ENCODE results near the gene HMCN2.

DNA sequence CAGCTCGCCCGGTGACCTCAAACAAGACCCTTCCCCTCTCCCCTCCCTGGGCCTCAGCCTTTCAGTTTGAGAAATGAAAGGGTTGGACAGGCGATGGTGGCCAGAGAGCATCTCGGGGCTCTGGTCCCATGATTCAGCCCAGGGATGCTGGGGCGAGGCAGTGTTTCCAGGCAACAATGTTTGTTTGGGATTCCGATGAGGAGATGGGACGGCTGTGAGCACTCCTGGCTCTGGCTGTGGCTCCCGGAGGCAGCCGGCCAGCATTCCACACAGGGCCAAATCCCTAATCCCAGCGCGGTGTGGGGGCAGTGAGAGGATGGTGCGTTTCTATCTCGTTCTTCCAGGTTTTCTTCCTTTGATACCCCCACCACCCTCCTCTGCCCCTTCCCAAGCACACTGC, 66.0 kb downstream of the HMCN2 start:
- no peak for TF ChIP-seq SUZ12 (IDR thresholded peaks at IDR 0.05; ENCODE audit: extremely low read depth, insufficient read depth, insufficient read length)
- TF ChIP-seq ZNF274 (IDR thresholded peaks at IDR 0.05; ENCODE audit: low read depth, low read length): no peak
- no peak for TF ChIP-seq YY1 (IDR thresholded peaks at IDR 0.05; ENCODE audit: insufficient read depth, insufficient read length)
